ENCODE results near the gene FOSL1. TPM values are rescaled to one million over a fixed set of nuclear protein-coding genes. Genes with fewer than 3 reads are reported as not detected.

Gene FOSL1
- total RNA-seq, 4 donors from 2014 or later = 11.9 to 72.7 (median 35.6) TPM

DNA sequence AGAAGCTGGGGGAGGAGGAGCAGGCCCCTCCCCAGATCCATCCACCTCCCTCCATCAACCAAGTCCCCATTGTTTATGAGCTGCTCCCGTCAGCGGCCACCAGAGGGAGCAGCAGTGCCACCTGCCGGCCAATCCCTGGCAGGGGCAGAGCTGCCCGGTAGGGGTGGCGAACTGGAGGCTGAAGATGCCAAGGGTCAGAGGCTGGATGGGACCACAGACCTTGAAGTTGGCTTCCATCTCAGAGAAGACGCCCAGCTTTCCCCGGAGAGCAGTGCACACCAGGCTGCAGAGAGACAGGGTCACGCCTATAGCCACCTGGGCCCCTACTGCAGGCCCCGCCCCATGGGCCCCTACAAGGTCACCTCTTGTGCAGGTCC is 15.5 kb downstream of the FOSL1 start:
- Histone ChIP-seq H3K4me3 (no peak overlapping the region), H3K9me3 (no peaks in the 10 kb centered on the region), H3K4me1 (peaks cover 14 to 49% (median 18%) of the 10 kb centered on the region in 3 donors), H3K27ac (peak overlapping the region in 3 of 4 donors; percentile 18 to 40 (median 39)), H3K36me3 (peaks cover 0 to 53% (median 11%) of the 10 kb centered on the region in 3 donors), H3K27me3 (no peaks in the 10 kb centered on the region)
- WGBS, 2 donors = 50 to 100% methylated on average over 1 to 4 of the region's 9 CpGs
- TF ChIP-seq, protein P1, sequence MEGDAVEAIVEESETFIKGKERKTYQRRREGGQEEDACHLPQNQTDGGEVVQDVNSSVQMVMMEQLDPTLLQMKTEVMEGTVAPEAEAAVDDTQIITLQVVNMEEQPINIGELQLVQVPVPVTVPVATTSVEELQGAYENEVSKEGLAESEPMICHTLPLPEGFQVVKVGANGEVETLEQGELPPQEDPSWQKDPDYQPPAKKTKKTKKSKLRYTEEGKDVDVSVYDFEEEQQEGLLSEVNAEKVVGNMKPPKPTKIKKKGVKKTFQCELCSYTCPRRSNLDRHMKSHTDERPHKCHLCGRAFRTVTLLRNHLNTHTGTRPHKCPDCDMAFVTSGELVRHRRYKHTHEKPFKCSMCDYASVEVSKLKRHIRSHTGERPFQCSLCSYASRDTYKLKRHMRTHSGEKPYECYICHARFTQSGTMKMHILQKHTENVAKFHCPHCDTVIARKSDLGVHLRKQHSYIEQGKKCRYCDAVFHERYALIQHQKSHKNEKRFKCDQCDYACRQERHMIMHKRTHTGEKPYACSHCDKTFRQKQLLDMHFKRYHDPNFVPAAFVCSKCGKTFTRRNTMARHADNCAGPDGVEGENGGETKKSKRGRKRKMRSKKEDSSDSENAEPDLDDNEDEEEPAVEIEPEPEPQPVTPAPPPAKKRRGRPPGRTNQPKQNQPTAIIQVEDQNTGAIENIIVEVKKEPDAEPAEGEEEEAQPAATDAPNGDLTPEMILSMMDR (IDR thresholded peaks at IDR 0.05) = peak; percentile 98 to 100 (median 99)
- TF ChIP-seq POLR2A (IDR thresholded peaks at IDR 0.05) = no peak
- no peak for DNase-seq
- intact Hi-C loops (cut with DNase I) = loop anchor here (5.0 kb wide), 1 partner anchor 103 kb away; no protein-coding TSS in a partner anchor

DNA sequence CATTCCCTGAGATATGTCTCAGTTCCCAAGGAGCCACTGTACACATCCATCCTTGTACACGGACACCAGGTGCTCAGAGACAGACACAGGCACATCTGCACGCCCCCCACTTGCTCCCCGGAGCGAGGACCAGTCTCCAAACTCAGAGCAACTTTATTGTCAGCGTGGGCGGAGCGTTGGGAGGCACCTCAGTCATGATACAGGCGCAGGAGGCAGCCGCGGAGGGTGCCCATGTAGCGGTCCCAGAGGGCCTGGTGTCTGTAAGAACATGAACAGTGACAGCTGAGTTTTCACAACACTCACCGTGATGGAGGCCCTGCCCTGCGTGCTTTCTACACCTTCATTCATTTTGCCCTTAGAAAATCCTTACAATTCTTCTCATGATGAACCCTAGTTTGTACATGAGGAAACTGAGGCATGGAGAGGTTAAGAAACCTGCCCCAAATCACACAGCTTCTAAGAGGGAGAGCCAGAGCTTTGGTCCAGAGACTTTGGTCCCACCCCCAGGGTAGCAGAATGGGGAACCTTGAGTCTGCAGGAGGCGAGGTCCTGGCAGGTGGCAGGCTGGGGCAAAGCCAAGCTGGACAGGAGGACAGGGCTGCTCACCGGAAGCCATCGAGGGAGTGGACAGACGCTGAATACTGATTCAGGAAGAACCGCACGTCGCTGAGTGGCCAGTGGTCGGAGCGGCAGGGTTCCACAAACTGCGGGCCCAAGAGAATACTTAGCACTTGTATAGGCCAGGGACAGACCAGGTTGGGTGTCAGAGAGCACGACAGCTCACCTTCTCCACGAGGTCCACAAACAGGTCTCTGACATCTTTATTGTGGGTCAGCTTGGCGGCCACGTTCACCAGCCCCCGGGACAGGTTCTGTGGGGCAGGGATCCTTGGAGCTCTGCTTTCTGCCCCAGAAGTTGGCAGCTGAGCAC is 16.1 kb downstream of the FOSL1 start:
- WGBS, 2 donors = 85 to 90% methylated on average over 16 to 24 of the region's 28 CpGs
- H3K4me1 ChIP-seq = peaks cover 8 to 43% (median 11%) of the 10 kb centered on the region in 3 donors
- H3K9me3 ChIP-seq = no peaks in the 10 kb centered on the region
- no peak overlapping the region for H3K4me3 ChIP-seq
- no peak for TF ChIP-seq POLR2A (IDR thresholded peaks at IDR 0.05)
- TF ChIP-seq, protein P1 (IDR thresholded peaks at IDR 0.05) = no peak
- peaks cover 0 to 53% (median 11%) of the 10 kb centered on the region in 3 donors for H3K36me3 ChIP-seq
- peak overlapping the region in 1 of 4 donors; percentile 39 for H3K27ac ChIP-seq
- no peak for DNase-seq
- H3K27me3 ChIP-seq = no peaks in the 10 kb centered on the region
- intact Hi-C loops (cut with DNase I) = loop anchor here (5.0 kb wide), 1 partner anchor 103 kb away; no protein-coding TSS in a partner anchor

DNA sequence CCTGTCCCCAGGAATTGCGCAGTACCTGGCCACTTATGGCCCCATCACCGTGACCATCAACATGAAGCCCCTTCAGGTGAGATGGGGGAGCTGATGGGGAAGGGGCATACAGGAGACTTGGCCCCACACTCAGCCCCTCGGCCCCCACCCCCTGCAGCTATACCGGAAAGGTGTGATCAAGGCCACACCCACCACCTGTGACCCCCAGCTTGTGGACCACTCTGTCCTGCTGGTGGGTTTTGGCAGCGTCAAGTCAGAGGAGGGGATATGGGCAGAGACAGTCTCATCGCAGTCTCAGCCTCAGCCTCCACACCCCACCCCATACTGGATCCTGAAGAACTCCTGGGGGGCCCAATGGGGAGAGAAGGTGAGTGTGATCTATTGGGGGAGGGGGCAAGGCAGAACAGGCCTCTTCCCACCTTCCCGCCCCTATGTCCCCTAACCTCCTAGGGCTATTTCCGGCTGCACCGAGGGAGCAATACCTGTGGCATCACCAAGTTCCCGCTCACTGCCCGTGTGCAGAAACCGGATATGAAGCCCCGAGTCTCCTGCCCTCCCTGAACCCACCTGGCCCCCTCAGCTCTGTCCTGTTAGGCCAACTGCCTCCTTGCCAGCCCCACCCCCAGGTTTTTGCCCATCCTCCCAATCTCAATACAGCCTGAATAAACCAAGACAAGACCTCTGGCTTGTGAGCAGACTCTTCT is 17.0 kb downstream of the FOSL1 start:
- WGBS, 2 donors = 78 to 91% methylated on average over 3 to 6 of the region's 13 CpGs
- no peak for DNase-seq
- Histone ChIP-seq H3K27me3 (no peaks in the 10 kb centered on the region), H3K27ac (no peak overlapping the region), H3K4me1 (peaks cover 8 to 38% (median 8%) of the 10 kb centered on the region in 3 donors), H3K4me3 (no peak overlapping the region), H3K9me3 (no peaks in the 10 kb centered on the region), H3K36me3 (peaks cover 0 to 53% (median 11%) of the 10 kb centered on the region in 3 donors)
- no peak for TF ChIP-seq POLR2A (IDR thresholded peaks at IDR 0.05)
- TF ChIP-seq, protein P1 (IDR thresholded peaks at IDR 0.05) = no peak
- intact Hi-C loops (cut with DNase I) = loop anchor here (5.0 kb wide), 1 partner anchor 104 kb away; no protein-coding TSS in a partner anchor

DNA sequence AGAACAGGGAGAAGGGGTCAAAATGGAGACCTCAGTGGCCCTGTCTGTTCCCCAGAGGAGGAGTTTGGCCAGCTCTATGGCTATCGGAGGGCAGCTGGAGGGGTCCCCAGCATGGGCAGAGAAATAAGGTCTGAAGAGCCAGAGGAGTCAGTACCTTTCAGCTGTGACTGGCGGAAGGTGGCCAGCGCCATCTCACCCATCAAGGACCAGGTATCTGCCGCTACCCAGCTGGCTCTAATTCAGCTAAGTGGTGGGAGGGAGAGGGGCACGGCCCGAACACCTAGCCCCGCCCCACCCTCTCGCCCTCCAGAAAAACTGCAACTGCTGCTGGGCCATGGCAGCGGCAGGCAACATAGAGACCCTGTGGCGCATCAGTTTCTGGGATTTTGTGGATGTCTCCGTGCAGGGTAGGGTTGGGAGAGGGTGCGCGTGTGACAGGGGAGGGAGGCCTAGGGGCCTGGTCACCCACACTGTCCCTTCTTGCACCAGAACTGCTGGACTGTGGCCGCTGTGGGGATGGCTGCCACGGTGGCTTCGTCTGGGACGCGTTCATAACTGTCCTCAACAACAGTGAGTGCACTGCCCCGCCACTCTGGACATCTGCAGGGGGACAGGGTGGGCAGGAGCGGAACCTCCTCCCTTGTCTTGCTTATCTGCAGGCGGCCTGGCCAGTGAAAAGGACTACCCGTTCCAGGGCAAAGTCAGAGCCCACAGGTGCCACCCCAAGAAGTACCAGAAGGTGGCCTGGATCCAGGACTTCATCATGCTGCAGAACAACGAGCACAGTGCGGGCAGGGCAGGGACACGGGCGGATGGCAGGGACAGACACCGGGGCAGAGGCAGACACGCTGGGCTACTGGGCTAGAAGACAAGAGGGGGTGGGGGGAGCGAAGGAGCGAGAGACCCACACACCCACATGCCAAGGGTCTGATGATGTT is 17.8 kb downstream of the FOSL1 start:
- H3K9me3 ChIP-seq = no peaks in the 10 kb centered on the region
- DNase-seq = no peak
- intact Hi-C loops (cut with DNase I) = loop anchor here (5.0 kb wide), 1 partner anchor 105 kb away; no protein-coding TSS in a partner anchor
- no peaks in the 10 kb centered on the region for H3K27me3 ChIP-seq
- TF ChIP-seq, protein P1 (IDR thresholded peaks at IDR 0.05) = no peak
- TF ChIP-seq POLR2A (IDR thresholded peaks at IDR 0.05) = no peak
- H3K4me3 ChIP-seq = no peak overlapping the region
- H3K27ac ChIP-seq = no peak overlapping the region
- peaks cover 0 to 53% (median 11%) of the 10 kb centered on the region in 3 donors for H3K36me3 ChIP-seq
- 83 to 92% methylated on average over 18 to 19 of the region's 30 CpGs for WGBS, 2 donors
- H3K4me1 ChIP-seq = peaks cover 1 to 31% (median 3%) of the 10 kb centered on the region in 3 donors
